ENCODE data around the gene VWA3B. TPM values are rescaled to one million over a fixed set of nuclear protein-coding genes. Genes with fewer than 3 reads are reported as not detected.

Gene VWA3B
- total and polyA plus RNA-seq, 8 donors: 1.0 to 7.8 (median 4.6) TPM; not detected in 1

GRCh38 chr2:98294711-98295110 is 207.7 kb downstream of the VWA3B start:
- Histone ChIP-seq H3K9me3 (peaks cover 0 to 1% of the 10 kb centered on the region in 2 donors), H3K4me1 (no peaks in the 10 kb centered on the region), H3K4me3 (no peak overlapping the region), H3K27ac (no peak overlapping the region), H3K36me3 (no peaks in the 10 kb centered on the region), H3K27me3 (peaks cover 0 to 9% of the 10 kb centered on the region in 2 donors)
- DNase-seq: no peak
- TF ChIP-seq CTCF (IDR thresholded peaks at IDR 0.05): no peak
- ATAC-seq: no peak
- intact Hi-C loops (cut with DNase I): no loop called here

GRCh38 chr2:98295275-98295674 is 208.3 kb downstream of the VWA3B start:
- intact Hi-C loops (cut with DNase I): no loop called here
- no peak overlapping the region for H3K4me3 ChIP-seq
- ATAC-seq: no peak
- no peak for DNase-seq
- TF ChIP-seq CTCF (IDR thresholded peaks at IDR 0.05): no peak
- no peaks in the 10 kb centered on the region for H3K36me3 ChIP-seq
- H3K9me3 ChIP-seq: no peaks in the 10 kb centered on the region
- peaks cover 0 to 9% of the 10 kb centered on the region in 2 donors for H3K27me3 ChIP-seq
- H3K27ac ChIP-seq: no peak overlapping the region
- H3K4me1 ChIP-seq: no peaks in the 10 kb centered on the region

- peak; percentile 84 for ATAC-seq
- intact Hi-C loops (cut with DNase I): no loop called here
- DNase-seq: no peak
- Histone ChIP-seq H3K9me3 (no peaks in the 10 kb centered on the region), H3K27ac (no peak overlapping the region), H3K4me3 (no peak overlapping the region), H3K4me1 (no peaks in the 10 kb centered on the region), H3K36me3 (no peaks in the 10 kb centered on the region), H3K27me3 (peaks cover 0 to 9% of the 10 kb centered on the region in 2 donors)
- TF ChIP-seq CTCF (IDR thresholded peaks at IDR 0.05): no peak
Observed at GRCh38 chr2:98295721-98296414, 208.9 kb downstream of the VWA3B start.

- Histone ChIP-seq H3K27me3 (peaks cover 0 to 9% of the 10 kb centered on the region in 2 donors), H3K9me3 (no peaks in the 10 kb centered on the region), H3K4me1 (no peaks in the 10 kb centered on the region), H3K27ac (no peak overlapping the region), H3K36me3 (no peaks in the 10 kb centered on the region), H3K4me3 (no peak overlapping the region)
- no peak for TF ChIP-seq CTCF (IDR thresholded peaks at IDR 0.05)
- ATAC-seq: peak; percentile 44
- intact Hi-C loops (cut with DNase I): no loop called here
- no peak for DNase-seq
Observed at GRCh38 chr2:98296440-98296839, 209.5 kb downstream of the VWA3B start.

- ATAC-seq (no peak), DNase-seq (no peak)
- no peaks in the 10 kb centered on the region for H3K4me1 ChIP-seq
- no peaks in the 10 kb centered on the region for H3K36me3 ChIP-seq
- no peak for TF ChIP-seq CTCF (IDR thresholded peaks at IDR 0.05)
- peaks cover 0 to 9% of the 10 kb centered on the region in 2 donors for H3K27me3 ChIP-seq
- intact Hi-C loops (cut with DNase I): no loop called here
- H3K9me3 ChIP-seq: no peaks in the 10 kb centered on the region
- no peak overlapping the region for H3K27ac ChIP-seq
- no peak overlapping the region for H3K4me3 ChIP-seq
Observed at GRCh38 chr2:98297817-98298682, 211.1 kb downstream of the VWA3B start.
